ENCODE measurements around the gene MYH15.

The MYH15 gene

DNA sequence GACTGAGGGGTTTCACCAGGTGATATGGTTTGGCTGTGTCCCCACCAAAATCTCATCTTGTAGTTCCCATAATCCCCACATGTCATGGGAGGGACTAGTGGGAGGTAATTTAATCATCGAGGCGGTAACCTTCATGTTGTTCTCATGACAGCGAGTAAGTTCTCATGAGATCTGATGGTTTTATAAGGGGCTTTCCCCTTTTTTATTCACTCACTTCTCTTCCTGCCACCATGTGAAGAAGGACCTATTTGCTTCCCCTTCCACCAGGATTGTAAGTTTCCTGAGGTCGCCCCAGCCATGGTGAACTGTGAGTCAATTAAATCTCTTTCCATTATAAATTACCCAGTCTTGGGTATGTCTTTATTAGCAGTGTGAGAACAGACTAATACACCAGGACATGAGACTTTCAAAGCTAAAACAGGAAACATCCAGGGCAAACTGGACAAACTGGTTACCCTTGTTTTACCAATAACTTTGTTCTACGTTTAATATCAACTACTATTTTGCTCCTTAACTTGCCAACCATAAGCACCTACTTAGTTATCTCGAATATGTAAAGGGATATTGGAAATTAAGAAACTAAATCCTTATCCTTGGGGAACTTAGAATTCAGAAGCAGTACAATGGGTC is 98.2 kb downstream of the MYH15 start:
- in situ Hi-C loops (cut with HindIII; ENCODE audit: low sequenced_read_pairs) = no loop called here
- TF ChIP-seq, protein P1, sequence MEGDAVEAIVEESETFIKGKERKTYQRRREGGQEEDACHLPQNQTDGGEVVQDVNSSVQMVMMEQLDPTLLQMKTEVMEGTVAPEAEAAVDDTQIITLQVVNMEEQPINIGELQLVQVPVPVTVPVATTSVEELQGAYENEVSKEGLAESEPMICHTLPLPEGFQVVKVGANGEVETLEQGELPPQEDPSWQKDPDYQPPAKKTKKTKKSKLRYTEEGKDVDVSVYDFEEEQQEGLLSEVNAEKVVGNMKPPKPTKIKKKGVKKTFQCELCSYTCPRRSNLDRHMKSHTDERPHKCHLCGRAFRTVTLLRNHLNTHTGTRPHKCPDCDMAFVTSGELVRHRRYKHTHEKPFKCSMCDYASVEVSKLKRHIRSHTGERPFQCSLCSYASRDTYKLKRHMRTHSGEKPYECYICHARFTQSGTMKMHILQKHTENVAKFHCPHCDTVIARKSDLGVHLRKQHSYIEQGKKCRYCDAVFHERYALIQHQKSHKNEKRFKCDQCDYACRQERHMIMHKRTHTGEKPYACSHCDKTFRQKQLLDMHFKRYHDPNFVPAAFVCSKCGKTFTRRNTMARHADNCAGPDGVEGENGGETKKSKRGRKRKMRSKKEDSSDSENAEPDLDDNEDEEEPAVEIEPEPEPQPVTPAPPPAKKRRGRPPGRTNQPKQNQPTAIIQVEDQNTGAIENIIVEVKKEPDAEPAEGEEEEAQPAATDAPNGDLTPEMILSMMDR (IDR thresholded peaks at IDR 0.05; ENCODE audit: low read depth, low read length, missing control alignments) = no peak
- no peak overlapping the region for H3K4me3 ChIP-seq (ENCODE audit: low read depth, low read length)
- DNase-seq (ENCODE audit: low read depth) = no peak

DNA sequence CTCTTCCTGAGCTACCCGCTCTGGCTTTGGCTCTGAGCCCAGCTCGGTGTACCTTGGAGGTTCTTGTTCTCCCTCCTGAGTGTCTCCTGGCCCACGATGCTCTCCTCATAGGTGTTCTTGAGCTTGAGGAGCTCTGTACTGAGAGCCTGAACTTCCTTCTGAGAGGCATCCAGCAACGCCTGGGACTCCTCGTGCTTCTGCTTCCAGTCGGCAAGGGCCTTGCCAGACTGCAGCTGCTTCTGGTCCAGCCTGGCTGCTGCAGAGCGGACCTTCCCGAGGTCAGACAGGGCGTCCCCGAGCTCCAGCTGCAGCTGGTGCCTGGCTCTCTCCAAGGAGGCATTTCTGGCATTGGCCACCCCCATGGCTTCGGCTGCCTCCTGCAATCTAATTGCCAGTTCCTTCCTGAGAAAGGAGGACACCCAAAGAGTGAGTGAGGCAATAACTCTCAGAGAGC is 99.8 kb downstream of the MYH15 start:
- TF ChIP-seq, protein P1 (IDR thresholded peaks at IDR 0.05; ENCODE audit: low read depth, low read length, missing control alignments) = no peak
- H3K4me3 ChIP-seq (ENCODE audit: low read depth, low read length) = no peak overlapping the region
- in situ Hi-C loops (cut with HindIII; ENCODE audit: low sequenced_read_pairs) = no loop called here
- no peak for DNase-seq (ENCODE audit: low read depth)

DNA sequence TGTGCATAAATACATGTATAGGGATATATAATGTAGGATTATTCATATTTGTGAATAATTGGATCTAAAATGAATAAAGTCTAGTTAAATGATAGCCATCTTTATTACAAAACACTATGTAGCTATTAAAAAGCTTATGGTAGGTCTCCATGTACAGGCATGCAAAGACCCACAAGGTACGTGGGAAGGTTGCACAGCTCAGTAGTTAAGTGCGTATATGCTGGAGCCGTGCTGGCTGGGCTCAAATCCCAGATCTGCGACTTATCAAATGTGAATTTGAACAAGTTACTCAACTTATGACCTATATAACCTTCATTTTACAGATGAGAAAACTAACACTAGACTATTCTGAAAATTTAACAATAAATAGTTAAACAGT is 100.6 kb downstream of the MYH15 start:
- TF ChIP-seq, protein P1 (IDR thresholded peaks at IDR 0.05; ENCODE audit: low read depth, low read length, missing control alignments) = no peak
- no peak for DNase-seq (ENCODE audit: low read depth)
- in situ Hi-C loops (cut with HindIII; ENCODE audit: low sequenced_read_pairs) = no loop called here
- no peak overlapping the region for H3K4me3 ChIP-seq (ENCODE audit: low read depth, low read length)

DNA sequence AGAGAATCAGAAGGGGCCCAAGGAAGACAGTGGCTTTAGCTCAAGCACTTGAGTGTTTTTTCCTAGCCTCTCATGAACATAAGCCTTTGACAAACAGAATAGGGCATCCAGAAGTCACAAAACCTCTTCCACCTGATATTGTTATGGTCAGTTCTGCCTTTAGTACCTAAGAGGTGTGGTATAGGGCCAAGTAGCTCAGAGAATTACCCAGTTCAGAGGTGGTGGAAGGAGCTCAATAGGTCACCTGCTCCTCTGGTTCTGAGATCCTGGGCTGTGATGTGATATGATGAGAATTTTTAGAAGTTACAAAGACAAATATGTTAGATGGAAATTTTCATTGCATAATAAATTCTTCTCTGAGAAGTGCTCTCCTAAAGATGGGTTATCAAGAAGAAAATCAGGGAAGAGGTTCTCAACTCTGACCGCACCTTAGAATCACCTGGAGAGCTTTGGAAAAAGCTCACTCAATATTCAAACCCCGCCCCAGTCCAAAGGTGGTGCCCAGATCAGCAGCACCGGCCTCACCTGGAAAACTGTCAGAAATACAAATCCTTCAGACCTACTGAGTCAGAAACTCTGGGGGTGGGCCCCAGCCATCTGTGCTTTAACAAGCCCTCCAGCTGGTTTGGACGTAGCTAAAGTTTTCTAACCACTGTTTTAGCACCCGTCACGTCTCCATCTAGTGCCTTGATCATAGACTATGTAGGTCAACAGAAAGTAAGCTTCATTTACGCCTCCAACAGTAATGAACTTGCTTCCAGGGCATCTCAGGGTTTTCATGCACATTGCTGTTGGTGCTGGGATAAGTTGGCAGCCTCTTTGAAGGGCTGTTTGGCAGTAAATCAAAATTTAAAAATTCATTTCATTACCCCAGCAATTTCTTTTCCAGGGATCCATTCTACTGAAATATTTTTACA is 101.3 kb downstream of the MYH15 start:
- TF ChIP-seq, protein P1 (IDR thresholded peaks at IDR 0.05; ENCODE audit: low read depth, low read length, missing control alignments) = no peak

GRCh38 chr3:108407886-108408285 is 102.5 kb downstream of the MYH15 start:
- DNase-seq (ENCODE audit: low read depth) = no peak
- TF ChIP-seq, protein P1 (IDR thresholded peaks at IDR 0.05; ENCODE audit: low read depth, low read length, missing control alignments) = no peak

More for the DNA sequence above, 101.3 kb downstream of the MYH15 start:
- in situ Hi-C loops (cut with HindIII; ENCODE audit: low sequenced_read_pairs) = no loop called here
- DNase-seq (ENCODE audit: low read depth) = no peak
- H3K4me3 ChIP-seq (ENCODE audit: low read depth, low read length) = no peak overlapping the region

GRCh38 chr3:108406661-108407206 is 103.7 kb downstream of the MYH15 start:
- TF ChIP-seq, protein P1 (IDR thresholded peaks at IDR 0.05; ENCODE audit: low read depth, low read length, missing control alignments) = peak; percentile 59
- DNase-seq (ENCODE audit: low read depth) = no peak
- in situ Hi-C loops (cut with HindIII; ENCODE audit: low sequenced_read_pairs) = no loop called here
- H3K4me3 ChIP-seq (ENCODE audit: low read depth, low read length) = no peak overlapping the region

More at GRCh38 chr3:108407886-108408285, 102.5 kb downstream of the MYH15 start:
- in situ Hi-C loops (cut with HindIII; ENCODE audit: low sequenced_read_pairs) = no loop called here
- H3K4me3 ChIP-seq (ENCODE audit: low read depth, low read length) = no peak overlapping the region

Data from astrocyte of the cerebellum (primary cell).